ENCODE measurements around the gene NUDT17.
"Not testable (repeated sequence)": the region's sequence is repeated elsewhere in the genome, so short reads cannot be mapped to it uniquely, and the experiment has no call there.

Gene NUDT17

GRCh38 chr1:145845514-145846161, at the start of gene NUDT17:
Gene NUDT17 (plus strand): TSS chr1:145845630. CDS start chr1:145845641, 11 bp downstream.
- peak; percentile 87 for DNase-seq

GRCh38 chr1:145796753-145797152, 48.7 kb upstream of the NUDT17 start:
- no peak for DNase-seq

- no peak for DNase-seq
Observed at GRCh38 chr1:145799806-145800205, 45.6 kb upstream of the NUDT17 start.

GRCh38 chr1:145804235-145805045, 41.0 kb upstream of the NUDT17 start:
- DNase-seq: no peak

GRCh38 chr1:145805057-145805456, 40.4 kb upstream of the NUDT17 start:
- DNase-seq: no peak

- no peak for DNase-seq
Observed at GRCh38 chr1:145806408-145806807, 39.0 kb upstream of the NUDT17 start.

- DNase-seq: no peak
Observed at GRCh38 chr1:145806844-145807243, 38.6 kb upstream of the NUDT17 start.

- not testable (repeated sequence) for DNase-seq
Observed at GRCh38 chr1:145812977-145813810, 32.2 kb upstream of the NUDT17 start.

- DNase-seq: not testable (repeated sequence)
Observed at GRCh38 chr1:145818095-145818494, 27.3 kb upstream of the NUDT17 start.

GRCh38 chr1:145822779-145823331, 22.6 kb upstream of the NUDT17 start:
- DNase-seq: not testable (repeated sequence)

GRCh38 chr1:145823565-145824498, 21.6 kb upstream of the NUDT17 start, which contains the start of the genes POLR3C and RNF115:
Gene POLR3C (plus strand): TSS chr1:145824200. CDS start chr1:145825777, 1,577 bp downstream.
Gene RNF115 (minus strand): TSS chr1:145824095. CDS start chr1:145823873, 222 bp downstream.
- DNase-seq: peak; percentile 91

GRCh38 chr1:145824499-145824842, 21.0 kb upstream of the NUDT17 start:
- DNase-seq: no peak

GRCh38 chr1:145826030-145826429, 19.4 kb upstream of the NUDT17 start:
- no peak for DNase-seq

- DNase-seq: no peak
Observed at GRCh38 chr1:145827966-145828365, 17.5 kb upstream of the NUDT17 start.

- no peak for DNase-seq
Observed at GRCh38 chr1:145828367-145829026, 16.9 kb upstream of the NUDT17 start.

GRCh38 chr1:145830810-145831209, 14.6 kb upstream of the NUDT17 start:
- not testable (repeated sequence) for DNase-seq

- DNase-seq: no peak
Observed at GRCh38 chr1:145837656-145838055, 7.8 kb upstream of the NUDT17 start.

GRCh38 chr1:145843031-145843430, 2.4 kb upstream of the NUDT17 start:
- DNase-seq: no peak

- no peak for DNase-seq
Observed at GRCh38 chr1:145845144-145845513, 301 bp upstream of the NUDT17 start.

GRCh38 chr1:145846201-145846612, 777 bp downstream of the NUDT17 start:
- peak; percentile 37 for DNase-seq

GRCh38 chr1:145847827-145848226, 2.4 kb downstream of the NUDT17 start:
- no peak for DNase-seq
